NT2/D1 (cell line): ENCODE results near the gene ZYX.

ENCODE experiments used
- SUZ12 ChIP-seq: IDR thresholded peaks from 2 replicates; pipeline ENCODE4 v1.6.1; 2011; ENCODE audit not compliant: insufficient read length, insufficient read depth; ENCODE audit errors: extremely low read depth
- YY1 ChIP-seq: IDR thresholded peaks from 2 replicates; pipeline ENCODE4 v1.6.1; 2011; ENCODE audit not compliant: insufficient read length, insufficient read depth
- ZNF274 ChIP-seq: IDR thresholded peaks from 2 replicates; pipeline ENCODE4 v1.6.1; 2011; ENCODE audit warnings: mild to moderate bottlenecking, low read depth, low read length

- TF ChIP-seq YY1 (no peak), ZNF274 (no peak), SUZ12 (no peak)
Measured at GRCh38 chr7:143347950-143348349, 33.2 kb upstream of the ZYX start.
